ENCODE measurements around the gene SUCLA2.

The SUCLA2 gene

GRCh38 chr13:47959468-47960247, 41.4 kb downstream of the SUCLA2 start:
- Histone ChIP-seq H2AFZ (ENCODE audit: low read depth) (no peak overlapping the region), H3K4me3 (IDR thresholded peaks at IDR 0.05; ENCODE audit: insufficient read depth, low read depth, low read length) (no peak overlapping the region), H3K4me1 (ENCODE audit: low read depth, poor library complexity, severe bottlenecking) (no peaks in the 10 kb centered on the region), H3K36me3 (ENCODE audit: insufficient read depth) (no peaks in the 10 kb centered on the region), H3K79me2 (ENCODE audit: insufficient read depth, low read depth) (no peaks in the 10 kb centered on the region), H4K20me1 (ENCODE audit: insufficient read depth) (no peaks in the 10 kb centered on the region), H3K9ac (no peak overlapping the region), H3K27ac (no peak overlapping the region), H3K4me2 (no peak overlapping the region), H3K27me3 (ENCODE audit: insufficient read depth, low read depth) (no peaks in the 10 kb centered on the region)
- no peak for TF ChIP-seq CTCF (conservative IDR thresholded peaks at IDR 0.05; ENCODE audit: low read depth, low read length)

- H3K36me3 ChIP-seq (ENCODE audit: insufficient read depth) = no peaks in the 10 kb centered on the region
Observed at GRCh38 chr13:47957073-47957472, 44.0 kb downstream of the SUCLA2 start.

GRCh38 chr13:47955836-47956235, 45.2 kb downstream of the SUCLA2 start:
- Histone ChIP-seq H3K4me3 (IDR thresholded peaks at IDR 0.05; ENCODE audit: insufficient read depth, low read depth, low read length) (no peak overlapping the region), H2AFZ (ENCODE audit: low read depth) (no peak overlapping the region), H4K20me1 (ENCODE audit: insufficient read depth) (no peaks in the 10 kb centered on the region), H3K4me2 (no peak overlapping the region), H3K27me3 (ENCODE audit: insufficient read depth, low read depth) (no peaks in the 10 kb centered on the region), H3K4me1 (ENCODE audit: low read depth, poor library complexity, severe bottlenecking) (no peaks in the 10 kb centered on the region), H3K9ac (no peak overlapping the region), H3K27ac (no peak overlapping the region), H3K36me3 (ENCODE audit: insufficient read depth) (no peaks in the 10 kb centered on the region), H3K79me2 (ENCODE audit: insufficient read depth, low read depth) (no peaks in the 10 kb centered on the region)
- TF ChIP-seq CTCF (conservative IDR thresholded peaks at IDR 0.05; ENCODE audit: low read depth, low read length) = no peak

More at GRCh38 chr13:47957073-47957472, 44.0 kb downstream of the SUCLA2 start:
- no peaks in the 10 kb centered on the region for H3K27me3 ChIP-seq (ENCODE audit: insufficient read depth, low read depth)
- no peak overlapping the region for H3K9ac ChIP-seq
- H3K79me2 ChIP-seq (ENCODE audit: insufficient read depth, low read depth) = no peaks in the 10 kb centered on the region
- no peaks in the 10 kb centered on the region for H4K20me1 ChIP-seq (ENCODE audit: insufficient read depth)
- no peak overlapping the region for H3K4me2 ChIP-seq
- H3K4me3 ChIP-seq (IDR thresholded peaks at IDR 0.05; ENCODE audit: insufficient read depth, low read depth, low read length) = no peak overlapping the region
- no peak for TF ChIP-seq CTCF (conservative IDR thresholded peaks at IDR 0.05; ENCODE audit: low read depth, low read length)
- no peaks in the 10 kb centered on the region for H3K4me1 ChIP-seq (ENCODE audit: low read depth, poor library complexity, severe bottlenecking)
- H2AFZ ChIP-seq (ENCODE audit: low read depth) = no peak overlapping the region
- no peak overlapping the region for H3K27ac ChIP-seq

GRCh38 chr13:47949799-47950198, 51.3 kb downstream of the SUCLA2 start:
- Histone ChIP-seq H3K4me1 (ENCODE audit: low read depth, poor library complexity, severe bottlenecking) (no peaks in the 10 kb centered on the region), H2AFZ (ENCODE audit: low read depth) (no peak overlapping the region), H3K9ac (no peak overlapping the region), H3K36me3 (ENCODE audit: insufficient read depth) (no peaks in the 10 kb centered on the region), H4K20me1 (ENCODE audit: insufficient read depth) (no peaks in the 10 kb centered on the region), H3K27ac (no peak overlapping the region), H3K4me2 (no peak overlapping the region), H3K79me2 (ENCODE audit: insufficient read depth, low read depth) (no peaks in the 10 kb centered on the region), H3K27me3 (ENCODE audit: insufficient read depth, low read depth) (no peaks in the 10 kb centered on the region), H3K4me3 (IDR thresholded peaks at IDR 0.05; ENCODE audit: insufficient read depth, low read depth, low read length) (no peak overlapping the region)
- TF ChIP-seq CTCF (conservative IDR thresholded peaks at IDR 0.05; ENCODE audit: low read depth, low read length) = no peak
